Body of pancreas (tissue), 4 donors: Measurements from ENCODE around the gene RIMBP3C.

ENCODE experiments used
- POLR2A ChIP-seq, 3 donors: fragments of 450-650 bp; IDR thresholded peaks; one replicate each; pipeline ENCODE4 v1.6.1; 2016; ENCODE audit warnings: antibody characterized with exemption in 3 of 3, mild to moderate bottlenecking in 2 of 3
- TF ChIP-seq, protein P1 (sequence below), 7 experiments: fragments of 450-650 bp in 4 of 7; fragments of 200-600 bp in 3 of 7; sonication (generic) in 3 of 7; IDR thresholded peaks; one replicate each; pipeline ENCODE4 v1.5.1; 2016 to 2019; ENCODE audit warnings: antibody characterized with exemption in 7 of 7

DNA sequence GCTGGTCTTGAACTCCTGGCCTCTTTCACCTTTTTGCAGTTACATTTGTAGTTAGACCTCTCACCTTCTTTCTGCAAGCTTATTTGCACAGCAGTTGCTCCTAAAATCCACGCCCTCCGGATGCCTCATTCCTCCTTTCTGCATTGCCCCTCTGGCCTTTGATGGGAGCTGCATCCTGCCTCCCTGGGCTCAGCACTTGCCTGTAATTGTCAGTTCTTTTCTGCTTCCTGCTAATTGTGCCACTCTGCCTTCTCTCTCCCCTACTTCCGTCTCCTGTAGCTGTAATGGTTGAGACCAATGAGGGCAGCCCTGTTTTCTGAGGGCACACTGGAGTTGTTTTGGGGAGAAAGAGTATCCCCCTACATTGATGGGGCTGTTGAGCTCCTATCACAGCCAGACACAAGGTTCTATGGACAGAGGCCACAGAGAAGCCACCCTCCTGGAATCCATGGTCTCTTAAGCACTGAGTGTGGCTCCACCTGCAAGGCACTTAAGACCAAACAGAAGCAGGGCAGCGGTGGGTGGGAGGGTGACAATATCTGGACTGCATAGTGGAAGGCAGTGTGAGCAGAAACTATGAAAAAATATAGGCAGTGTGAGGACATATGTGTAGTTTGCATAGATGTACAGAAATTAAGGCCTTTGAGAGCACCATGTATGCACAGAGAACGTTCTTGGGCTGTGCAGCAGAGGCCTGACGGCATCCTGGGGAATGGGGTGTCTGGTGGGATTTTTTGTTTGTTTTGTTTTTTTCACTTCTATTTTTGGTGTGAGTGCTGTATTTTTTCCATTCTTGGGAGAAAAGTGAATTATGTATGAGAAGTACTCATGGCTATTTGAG lies 48.0 kb upstream of the RIMBP3C start:
- TF ChIP-seq, protein P1, sequence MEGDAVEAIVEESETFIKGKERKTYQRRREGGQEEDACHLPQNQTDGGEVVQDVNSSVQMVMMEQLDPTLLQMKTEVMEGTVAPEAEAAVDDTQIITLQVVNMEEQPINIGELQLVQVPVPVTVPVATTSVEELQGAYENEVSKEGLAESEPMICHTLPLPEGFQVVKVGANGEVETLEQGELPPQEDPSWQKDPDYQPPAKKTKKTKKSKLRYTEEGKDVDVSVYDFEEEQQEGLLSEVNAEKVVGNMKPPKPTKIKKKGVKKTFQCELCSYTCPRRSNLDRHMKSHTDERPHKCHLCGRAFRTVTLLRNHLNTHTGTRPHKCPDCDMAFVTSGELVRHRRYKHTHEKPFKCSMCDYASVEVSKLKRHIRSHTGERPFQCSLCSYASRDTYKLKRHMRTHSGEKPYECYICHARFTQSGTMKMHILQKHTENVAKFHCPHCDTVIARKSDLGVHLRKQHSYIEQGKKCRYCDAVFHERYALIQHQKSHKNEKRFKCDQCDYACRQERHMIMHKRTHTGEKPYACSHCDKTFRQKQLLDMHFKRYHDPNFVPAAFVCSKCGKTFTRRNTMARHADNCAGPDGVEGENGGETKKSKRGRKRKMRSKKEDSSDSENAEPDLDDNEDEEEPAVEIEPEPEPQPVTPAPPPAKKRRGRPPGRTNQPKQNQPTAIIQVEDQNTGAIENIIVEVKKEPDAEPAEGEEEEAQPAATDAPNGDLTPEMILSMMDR (IDR thresholded peaks at IDR 0.05) = no peak
- TF ChIP-seq POLR2A (IDR thresholded peaks at IDR 0.05) = no peak
